IMR-90 (cell line): ENCODE data around the gene CCDC33. TPM values are rescaled to one million over a fixed set of nuclear protein-coding genes. Genes with fewer than 3 reads are reported as not detected.

Experiments used
- ATAC-seq: fragments of 200-7000 bp; cut with Tn5 transposase; 2 replicates; pipeline ENCODE4 v1.9.1; 2020; ENCODE audit warnings: low read depth, mild to moderate bottlenecking, moderate library complexity
- BruUV-seq: library from RNA; stranded (reverse); fragments of 400-500 nt; replicated peaks from 2 replicates; lab custom pipeline; 2021; lab: Mats Ljungman, UMichigan
- CTCF ChIA-PET: fragments of 300-600 bp; formaldehyde crosslinking; extraction: SDS; loops from one replicate; lab custom pipeline; 2021; ENCODE audit warnings: antibody characterized with exemption; lab: Yijun Ruan, JAX
- POLR2A ChIA-PET: fragments of 300-600 bp; sonication (Branson Sonifier 250); formaldehyde crosslinking; loops from one replicate; lab custom pipeline; 2022; ENCODE audit warnings: antibody characterized with exemption; ENCODE audit not compliant: unreplicated experiment; lab: Charles Lee
- DNase-seq: peaks from one replicate; pipeline ENCODE4 v3.0.0; 2013
- H2AFZ ChIP-seq: replicated peaks from 2 replicates; pipeline ENCODE3; 2013; ENCODE audit warnings: low read length, mild to moderate bottlenecking; ENCODE audit not compliant: poor library complexity
- H2AK5ac ChIP-seq: 2 replicates; pipeline ENCODE4 v1.6.1; 2013; ENCODE audit warnings: low read depth, low read length, inconsistent platforms
- H2AK9ac ChIP-seq: replicated peaks from 2 replicates; pipeline ENCODE3; 2013; ENCODE audit warnings: mild to moderate bottlenecking, low read depth, low read length, moderate library complexity; ENCODE audit not compliant: poor library complexity
- H2BK120ac ChIP-seq: 2 replicates; pipeline ENCODE4 v1.6.1; 2013; ENCODE audit warnings: low read depth, low read length, inconsistent platforms
- H2BK15ac ChIP-seq: 3 replicates; pipeline ENCODE4 v1.6.1; 2013; ENCODE audit warnings: low read depth, low read length, inconsistent platforms
- H2BK20ac ChIP-seq: 2 replicates; pipeline ENCODE4 v1.6.1; 2013; ENCODE audit warnings: low read depth, mild to moderate bottlenecking, inconsistent platforms, low read length, moderate library complexity
- H2BK5ac ChIP-seq: 2 replicates; pipeline ENCODE4 v1.6.1; 2013; ENCODE audit warnings: mild to moderate bottlenecking, low read depth, low read length, inconsistent platforms; ENCODE audit not compliant: poor library complexity, severe bottlenecking
- H3K14ac ChIP-seq: replicated peaks from 2 replicates; pipeline ENCODE4 v1.6.1; 2013; ENCODE audit warnings: low read depth, low read length, inconsistent platforms
- H3K18ac ChIP-seq: 2 replicates; pipeline ENCODE4 v1.6.1; 2013; ENCODE audit warnings: low read depth, low read length, control low read depth
- H3K23ac ChIP-seq: 2 replicates; pipeline ENCODE4 v1.6.1; 2013; ENCODE audit warnings: low read depth, low read length, inconsistent platforms
- H3K27ac ChIP-seq: 2 replicates; pipeline ENCODE4 v1.5.1; 2013; ENCODE audit warnings: mild to moderate bottlenecking, control low read depth, low read length; ENCODE audit not compliant: insufficient read depth
- H3K27me3 ChIP-seq: 2 replicates; pipeline ENCODE4 v1.6.1; 2013; ENCODE audit warnings: low read length; ENCODE audit not compliant: control insufficient read depth, insufficient read depth
- H3K36me3 ChIP-seq: 2 replicates; pipeline ENCODE4 v1.6.1; 2013; ENCODE audit warnings: low read length, mixed read lengths; ENCODE audit not compliant: control insufficient read depth, insufficient read depth
- H3K4ac ChIP-seq: 2 replicates; pipeline ENCODE4 v1.6.1; 2013; ENCODE audit warnings: low read depth, low read length, inconsistent platforms
- H3K4me1 ChIP-seq: 2 replicates; pipeline ENCODE4 v1.6.1; 2013; ENCODE audit warnings: low read length, mixed read lengths; ENCODE audit not compliant: control insufficient read depth, insufficient read depth
- H3K4me2 ChIP-seq: 2 replicates; pipeline ENCODE4 v1.6.1; 2013; ENCODE audit warnings: low read depth, mild to moderate bottlenecking, control low read depth, low read length, moderate library complexity
- H3K4me3 ChIP-seq: 2 replicates; pipeline ENCODE4 v1.5.1; 2013; ENCODE audit warnings: low read depth, mild to moderate bottlenecking, control low read depth, low read length, moderate library complexity; ENCODE audit not compliant: insufficient read depth
- H3K56ac ChIP-seq: 2 replicates; pipeline ENCODE4 v1.6.1; 2013; ENCODE audit warnings: low read length, inconsistent platforms; ENCODE audit not compliant: insufficient read depth; ENCODE audit errors: extremely low read depth
- H3K79me1 ChIP-seq, 2 experiments: 2 replicates each; pipeline ENCODE4 v1.6.1; 2013; ENCODE audit warnings: low read length in 2 of 2, inconsistent platforms in 1 of 2, low read depth in 1 of 2
- H3K9ac ChIP-seq: 2 replicates; pipeline ENCODE4 v1.6.1; 2013; ENCODE audit warnings: low read depth, low read length, control low read depth
- H3K9me1 ChIP-seq: 2 replicates; pipeline ENCODE4 v1.6.1; 2013; ENCODE audit warnings: low read length, inconsistent platforms; ENCODE audit not compliant: insufficient read depth
- H3K9me3 ChIP-seq: 2 replicates; pipeline ENCODE4 v1.6.1; 2013; ENCODE audit warnings: low read length; ENCODE audit not compliant: control insufficient read depth, insufficient read depth
- H4K20me1 ChIP-seq: 2 replicates; pipeline ENCODE4 v1.6.1; 2013; ENCODE audit warnings: low read length, inconsistent platforms; ENCODE audit not compliant: insufficient read depth
- H4K5ac ChIP-seq: 2 replicates; pipeline ENCODE4 v1.6.1; 2013; ENCODE audit warnings: mild to moderate bottlenecking, low read depth, low read length, control low read depth
- H4K8ac ChIP-seq, 2 experiments: 2 replicates each; pipeline ENCODE4 v1.6.1; 2013; ENCODE audit warnings: low read depth in 2 of 2, low read length in 2 of 2, control low read depth in 1 of 2, inconsistent platforms in 1 of 2
- H4K91ac ChIP-seq: 2 replicates; pipeline ENCODE4 v1.6.1; 2013; ENCODE audit warnings: low read depth, low read length, inconsistent platforms; ENCODE audit not compliant: insufficient read depth
- NFE2L2 ChIP-seq: fragments of 150-350 bp; IDR thresholded peaks from 2 replicates; pipeline ENCODE4 v1.6.1; 2016; ENCODE audit warnings: low read depth, mild to moderate bottlenecking, low read length
- RCOR1 ChIP-seq: IDR thresholded peaks from 2 replicates; pipeline ENCODE4 v1.6.1; 2012; ENCODE audit warnings: mild to moderate bottlenecking, low read length, improper control_type of control experiment; ENCODE audit not compliant: insufficient replicate concordance
- WGBS, 2 experiments: methylation state at CpG; one replicate each; pipeline versions ENCODE4 v1.1.5 to v1.1.7; 2013; ENCODE audit warnings: missing lambda C conversion rate in 2 of 2; ENCODE audit not compliant: insufficient read length in 1 of 2; ENCODE audit errors: extremely low coverage in 2 of 2; 5-methylcytosine and 5-hydroxymethylcytosine counted together
- dilution Hi-C: fragments of 300-500 bp; cut with HindIII; formaldehyde crosslinking; loops from one replicate; pipeline ENCODE4 v1.14.3; 2018; ENCODE audit warnings: low sequenced_read_pairs; ENCODE audit not compliant: unreplicated experiment
- in situ Hi-C: fragments of 300-500 bp; cut with MboI; formaldehyde crosslinking; loops from 3 replicates; pipeline ENCODE4 v1.14.3; 2019; ENCODE audit warnings: low sequenced_read_pairs, inconsistent platforms, mixed read lengths
- intact Hi-C: fragments of 100-400 bp; cut with micrococcal nuclease; formaldehyde crosslinking; loops from 2 replicates; pipeline ENCODE4 v1.10.0; 2022
- polyA plus RNA-seq, 3 experiments: library from polyadenylated mRNA; depleted of rRNA; stranded (reverse); fragments of >200 nt; gene quantifications; 2 replicates each; pipeline ENCODE4 v1.2.3, GENCODE V29; 2012; ENCODE audit warnings: low replicate concordance in 1 of 3
- total RNA-seq: library from RNA; depleted of rRNA; stranded (reverse); fragments of >200 nt; gene quantifications from 2 replicates; pipeline ENCODE4 v1.2.3, GENCODE V29; 2012

The CCDC33 gene
- total and polyA plus RNA-seq, 2 of the 4 experiments (the other 2 are of a cell fraction), result not detected

DNA sequence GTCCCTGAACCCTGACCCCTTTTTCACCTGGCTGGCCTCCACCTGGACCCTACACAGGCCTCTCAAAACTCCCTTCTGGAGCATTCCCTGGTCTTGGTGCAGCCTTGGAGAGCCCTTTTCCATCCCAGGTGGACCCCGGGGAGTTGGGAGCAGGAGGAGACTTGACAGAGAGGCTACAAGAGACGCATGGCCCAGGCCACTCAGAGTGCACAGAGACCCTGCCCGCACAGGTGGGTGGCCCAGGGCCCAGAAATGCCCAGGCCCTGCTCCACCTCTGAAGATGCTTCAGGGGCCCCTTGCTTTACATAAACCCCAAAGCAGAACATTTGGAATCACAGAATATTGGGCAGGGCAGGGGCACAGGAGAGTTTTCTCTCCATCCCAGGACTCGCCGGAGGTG lies 97.0 kb downstream of the CCDC33 start:
- Histone ChIP-seq H3K4me1 (no peaks in the 10 kb centered on the region), H2AK9ac (no peak overlapping the region), H3K18ac (no peak overlapping the region), H2BK5ac (no peak overlapping the region), H2BK15ac (no peak overlapping the region), H3K14ac (no peak overlapping the region), H4K91ac (no peak overlapping the region), H4K20me1 (no peaks in the 10 kb centered on the region), H4K8ac (no peak overlapping the region), H3K9me1 (0 out of 2 replicates have a peak, but pooled peaks cover 7% of the 10 kb centered on the region), H2BK20ac (no peak overlapping the region), H3K9me3 (no peaks in the 10 kb centered on the region), H3K4me2 (no peak overlapping the region), H3K79me1 (no peaks in the 10 kb centered on the region), H3K27me3 (peaks cover 49% of the 10 kb centered on the region), H3K23ac (no peak overlapping the region), H3K9ac (no peak overlapping the region), H3K4ac (no peak overlapping the region), H4K5ac (no peak overlapping the region), H2AK5ac (no peak overlapping the region), H3K36me3 (no peaks in the 10 kb centered on the region), H2BK120ac (no peak overlapping the region), H3K27ac (no peak overlapping the region), H3K4me3 (no peak overlapping the region), H2AFZ (no peak overlapping the region), H3K56ac (no peak overlapping the region)
- BruUV-seq, result no TSS peak
- no CpG with 5 or more reads among the region's 5 CpGs for WGBS, 2 experiments
- intact Hi-C loops (no loop called here), dilution Hi-C loops (no loop called here), in situ Hi-C loops (no loop called here)
- POLR2A ChIA-PET, result no interaction called here
- ATAC-seq (no peak), DNase-seq (no peak)
- CTCF ChIA-PET, result no interaction called here
- TF ChIP-seq NFE2L2 (no peak), RCOR1 (no peak)
